Fibroblast of peridontal ligament (primary cell): ENCODE data around the gene RNF39.

ENCODE experiments used
- DNase-seq: peaks from one replicate; pipeline ENCODE4 v3.0.0-alpha.2; 2010; ENCODE audit errors: extremely low read depth

Gene RNF39

DNA sequence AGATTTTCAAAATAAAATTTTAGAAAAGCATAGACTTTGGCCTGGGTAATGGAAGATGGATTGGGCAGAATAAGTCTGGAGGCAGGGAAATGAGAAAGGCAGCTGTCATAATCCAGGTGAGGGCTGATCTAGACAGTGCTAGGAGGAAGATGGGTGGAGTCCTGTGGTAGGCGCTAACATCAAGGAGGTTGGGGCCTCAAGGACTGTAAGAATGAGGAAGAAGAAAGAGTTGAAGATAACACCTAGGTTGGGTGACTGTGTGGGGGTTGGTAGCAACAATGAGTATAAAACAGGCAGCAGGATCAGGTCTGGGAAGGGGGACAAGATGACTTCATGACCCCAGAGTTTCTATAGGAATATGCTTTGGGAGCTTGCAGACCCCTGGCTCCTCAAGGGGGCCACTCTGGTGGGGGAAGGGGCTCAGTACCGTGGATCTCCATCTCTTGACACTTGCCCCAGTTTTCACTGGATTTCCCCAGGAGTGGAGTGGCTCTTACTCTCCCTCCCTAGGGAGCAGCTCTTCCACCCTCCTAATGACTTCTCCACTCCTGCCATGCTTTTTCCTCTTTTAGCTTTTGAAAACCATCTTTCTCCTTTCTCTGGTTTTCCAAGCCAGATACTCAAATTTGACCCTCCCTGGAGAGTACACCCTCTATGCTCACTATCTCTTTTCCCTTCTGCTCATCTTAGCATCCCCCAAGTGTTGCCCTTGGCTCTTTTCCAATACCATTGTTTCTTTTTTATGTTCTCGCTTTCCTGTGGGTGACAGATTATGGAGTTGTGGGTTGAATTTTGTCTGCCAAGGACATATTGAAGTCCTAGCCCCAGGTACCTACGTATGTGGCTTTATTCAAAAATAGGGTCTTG, 22.6 kb upstream of the RNF39 start:
- no peak for DNase-seq

DNA sequence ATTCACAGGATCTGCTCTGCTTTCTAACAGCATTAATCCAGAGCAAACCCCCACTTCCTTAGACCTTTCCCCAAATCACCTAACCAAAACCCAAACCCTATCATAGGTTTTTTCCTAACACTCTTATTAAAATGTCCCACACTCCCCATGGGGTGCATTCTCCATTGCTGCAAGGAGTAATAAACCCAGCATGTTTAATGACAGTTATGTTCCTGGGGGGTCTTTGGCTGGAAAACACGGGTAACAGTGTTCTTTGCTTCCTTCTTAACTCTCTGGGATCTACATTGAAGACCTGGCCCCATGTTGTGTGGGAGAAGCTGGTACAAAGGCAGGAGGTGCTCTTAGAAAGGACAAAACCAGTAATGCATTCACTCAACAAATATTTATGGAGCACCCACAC, 21.3 kb upstream of the RNF39 start:
- DNase-seq, result no peak

DNA sequence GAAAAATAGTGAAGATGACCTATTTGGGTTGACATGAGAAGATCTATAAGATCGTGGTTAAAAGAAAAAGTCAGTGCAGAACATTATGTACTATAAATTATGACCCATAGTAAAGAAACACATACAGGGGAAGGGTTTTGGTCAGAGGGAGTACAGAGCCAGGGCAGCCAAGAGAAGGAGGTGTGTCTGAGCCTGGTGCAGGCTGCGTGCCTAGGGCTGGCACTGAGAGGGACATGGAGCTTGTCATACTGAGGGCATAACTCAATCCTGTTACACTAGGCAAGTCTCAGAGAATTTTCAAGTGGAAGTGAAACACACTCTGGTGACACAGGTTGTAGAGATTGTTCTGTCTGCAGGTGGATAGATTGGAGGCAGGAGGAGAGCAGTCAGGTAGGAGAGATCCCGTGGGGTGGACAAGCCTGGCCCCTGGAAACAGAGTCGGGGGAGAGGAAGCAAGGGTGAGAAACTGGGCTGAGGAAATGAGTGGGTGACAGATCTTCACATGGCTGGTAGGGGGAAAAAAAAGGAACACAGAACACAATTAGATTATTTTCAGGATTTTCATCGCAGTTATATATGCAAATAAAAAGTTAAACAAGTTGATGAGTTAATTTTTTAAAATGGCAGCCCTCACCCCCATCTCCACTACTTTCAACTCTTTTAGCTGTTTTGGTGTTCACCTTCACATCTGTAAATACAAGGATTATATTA, 18.5 kb upstream of the RNF39 start:
- no peak for DNase-seq

DNA sequence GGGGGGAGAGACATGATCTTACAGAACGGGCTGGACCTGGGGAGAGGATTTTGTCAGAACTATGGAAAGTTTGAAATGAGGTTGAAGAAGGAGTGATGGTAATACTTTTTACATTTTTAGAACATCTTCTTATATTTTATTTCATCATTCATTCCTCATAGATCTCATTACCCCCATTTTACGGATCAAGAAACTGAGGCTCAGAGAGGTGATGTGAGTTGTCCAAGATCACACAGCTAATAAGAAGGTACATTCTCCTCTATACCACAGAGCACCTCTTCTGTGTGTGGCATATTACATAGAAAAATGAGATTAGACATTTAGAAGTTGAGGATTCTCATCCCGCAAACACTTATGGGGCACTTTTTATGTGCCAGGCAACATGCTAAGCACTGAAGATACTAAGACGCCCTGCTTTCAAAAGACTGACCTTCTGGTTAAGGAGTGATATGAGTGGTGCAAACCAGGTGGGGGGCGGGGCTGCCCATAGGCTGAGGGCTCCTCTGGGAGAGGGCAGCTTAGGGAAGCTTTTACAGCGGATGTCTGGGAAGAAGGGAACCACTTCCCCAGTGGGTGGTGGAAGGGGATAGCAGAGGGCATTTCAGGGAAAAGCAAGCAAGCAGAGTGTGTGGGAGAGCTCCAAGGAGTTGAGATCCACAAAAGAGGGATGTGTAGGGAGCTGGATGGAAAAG, 17.4 kb upstream of the RNF39 start:
- no peak for DNase-seq

DNA sequence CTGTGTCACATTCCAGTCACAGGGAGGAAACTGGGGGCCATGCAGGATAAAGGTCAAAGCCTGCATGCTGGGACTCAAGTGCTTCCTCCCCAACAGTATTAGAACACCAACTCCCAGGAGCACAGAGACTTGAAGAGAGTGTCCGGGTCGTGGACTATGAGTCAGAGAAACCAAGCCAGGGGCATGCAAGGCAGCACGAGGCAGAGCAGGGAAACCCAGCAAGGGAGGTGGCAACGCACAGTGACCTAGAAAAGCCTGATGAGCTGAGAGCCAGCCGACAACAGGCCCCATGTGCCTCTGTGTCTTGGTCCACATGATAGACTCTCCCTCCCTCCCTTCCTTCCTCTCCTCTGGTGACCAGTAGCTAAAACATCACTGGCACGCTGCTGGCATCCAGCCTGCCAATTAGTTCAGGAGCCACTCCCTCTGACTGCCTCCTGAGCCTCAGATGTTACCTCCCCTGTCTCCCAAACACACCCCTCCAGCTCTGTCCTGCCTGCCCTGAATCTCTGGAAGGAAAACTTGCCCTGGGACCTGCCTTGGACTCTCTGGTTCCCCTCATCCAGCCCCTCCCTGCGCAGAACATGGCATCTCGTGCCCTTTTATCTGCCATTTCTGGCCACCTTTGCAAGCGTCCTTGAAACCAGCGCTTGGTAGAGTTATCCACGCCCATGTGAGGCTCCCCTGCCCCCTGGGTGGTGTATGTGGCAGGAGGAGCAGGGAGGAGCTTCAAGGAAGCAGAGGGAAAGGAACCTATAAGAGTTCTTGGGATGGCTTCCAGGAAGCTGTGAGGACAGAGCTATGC, 16.2 kb upstream of the RNF39 start:
- DNase-seq, result peak; percentile 63

DNA sequence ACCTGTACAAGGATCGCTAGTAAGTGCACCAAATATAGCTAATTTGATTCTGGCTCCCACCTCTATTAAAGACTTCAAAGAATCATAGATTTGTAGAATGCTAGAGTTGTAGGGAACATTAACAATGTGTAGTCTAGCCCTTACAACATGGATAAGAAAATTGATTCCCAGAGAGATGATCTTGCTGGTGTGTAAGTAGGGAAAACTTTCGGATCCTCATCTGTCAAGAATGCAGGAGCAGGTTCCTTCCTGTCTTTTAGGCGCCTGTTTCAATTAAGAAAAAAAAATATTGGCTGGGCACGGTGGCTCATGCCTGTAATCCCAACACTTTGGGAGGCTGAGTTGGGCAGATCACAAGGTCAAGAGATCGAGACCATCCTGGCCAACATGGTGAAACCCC, 12.3 kb upstream of the RNF39 start:
- DNase-seq, result no peak

DNA sequence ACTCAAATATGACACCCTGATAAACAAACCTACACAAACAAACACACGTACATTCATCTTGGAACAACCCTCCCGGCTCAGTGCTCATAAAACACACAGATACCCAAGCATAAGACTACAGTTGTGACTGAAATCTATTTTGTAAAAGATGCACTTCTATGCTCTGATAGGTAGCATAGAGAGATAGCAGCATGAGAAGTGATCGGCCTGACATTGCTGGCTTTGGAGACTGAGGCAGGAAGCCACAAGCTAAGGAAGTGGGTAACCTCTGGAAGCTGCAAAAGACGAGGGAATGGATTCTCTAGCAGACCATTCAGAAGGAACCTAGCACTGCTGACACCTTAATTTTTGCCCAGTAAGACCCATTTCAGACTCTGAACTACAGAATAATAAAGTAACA, 1.6 kb upstream of the RNF39 start:
- DNase-seq, result no peak

DNA sequence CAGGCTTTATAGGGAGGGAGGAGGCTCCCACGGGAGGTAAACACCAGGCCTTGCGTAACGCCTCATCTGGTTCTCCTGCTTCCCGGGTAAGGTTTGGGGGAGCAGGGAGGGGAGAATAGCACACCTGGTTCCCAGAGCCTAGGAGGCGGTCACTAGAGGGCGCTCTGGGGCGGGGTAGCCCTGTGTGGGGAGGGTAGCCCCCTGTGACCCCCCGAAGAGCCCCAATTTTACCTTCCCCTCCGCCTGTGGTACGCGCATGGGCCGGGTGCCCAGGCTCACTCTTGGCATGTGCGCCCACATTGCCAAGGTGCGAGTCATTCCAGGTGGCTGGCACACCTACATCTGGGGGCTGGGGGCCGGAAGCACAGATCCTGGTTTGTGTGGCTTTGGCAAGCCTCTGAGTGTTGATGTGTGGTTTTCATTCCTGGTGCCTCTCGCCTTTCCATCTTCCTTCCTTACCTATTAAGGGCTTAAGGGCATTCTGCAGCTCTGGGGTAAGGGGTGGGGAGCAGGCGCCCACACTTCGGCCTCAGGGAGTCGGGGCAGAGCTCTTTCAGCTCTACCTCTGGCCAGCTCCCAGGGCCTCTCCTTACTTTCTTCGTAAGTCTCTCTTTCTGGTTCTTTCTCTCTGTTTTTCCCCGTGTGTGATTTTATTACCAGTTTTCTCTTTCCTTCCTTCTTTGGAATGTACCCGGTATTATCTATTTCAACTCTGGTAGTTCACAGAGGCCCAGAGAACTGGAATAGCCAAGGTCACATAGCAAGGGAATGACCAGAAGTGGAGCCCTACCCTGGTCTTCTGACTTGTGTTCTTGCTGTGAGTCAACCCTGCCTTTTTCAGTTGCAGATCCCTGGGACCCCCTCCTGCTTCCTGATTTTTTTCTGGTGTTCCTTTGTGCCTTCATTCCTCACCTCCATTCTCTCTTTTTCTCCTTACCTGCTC, 492 bp upstream of the RNF39 start:
- no peak for DNase-seq

DNA sequence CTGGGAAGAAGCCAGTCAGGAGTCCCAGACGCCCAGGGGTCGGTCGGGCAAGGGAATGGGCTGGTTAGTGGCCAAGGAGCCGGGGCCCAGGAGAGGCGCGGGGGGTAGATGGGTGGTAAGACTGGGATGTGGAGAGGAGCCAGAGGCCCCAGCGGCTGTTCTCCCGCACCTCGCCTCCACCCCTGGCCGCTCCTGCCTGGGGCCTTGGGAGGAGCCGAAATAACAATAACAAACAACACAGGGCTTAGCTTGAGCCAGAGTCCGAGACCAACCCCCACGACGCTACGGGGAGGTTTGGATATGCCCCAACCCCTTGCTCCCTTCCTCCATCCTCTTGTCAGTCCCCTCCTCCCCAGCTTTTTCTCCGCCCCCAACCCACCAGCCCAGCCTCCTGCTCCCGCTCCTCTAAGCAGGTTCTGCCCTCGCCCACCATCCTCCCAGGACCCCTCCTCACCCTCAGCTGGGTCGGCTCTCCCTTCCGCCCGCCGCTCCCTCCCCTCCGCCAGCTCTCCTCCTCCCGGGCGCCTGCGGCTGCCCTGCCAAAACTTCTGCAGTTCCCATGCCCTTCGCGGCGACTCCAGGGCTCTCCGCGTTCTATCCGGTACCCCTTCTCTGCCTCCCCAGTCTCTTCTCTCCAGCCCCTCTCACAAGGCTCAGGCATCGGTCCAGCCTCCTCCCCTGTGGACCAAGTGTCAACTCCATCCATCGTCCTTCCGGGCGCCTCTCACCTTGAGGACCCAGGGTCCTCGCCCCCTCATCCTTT, 1.1 kb downstream of the RNF39 start:
- no peak for DNase-seq

DNA sequence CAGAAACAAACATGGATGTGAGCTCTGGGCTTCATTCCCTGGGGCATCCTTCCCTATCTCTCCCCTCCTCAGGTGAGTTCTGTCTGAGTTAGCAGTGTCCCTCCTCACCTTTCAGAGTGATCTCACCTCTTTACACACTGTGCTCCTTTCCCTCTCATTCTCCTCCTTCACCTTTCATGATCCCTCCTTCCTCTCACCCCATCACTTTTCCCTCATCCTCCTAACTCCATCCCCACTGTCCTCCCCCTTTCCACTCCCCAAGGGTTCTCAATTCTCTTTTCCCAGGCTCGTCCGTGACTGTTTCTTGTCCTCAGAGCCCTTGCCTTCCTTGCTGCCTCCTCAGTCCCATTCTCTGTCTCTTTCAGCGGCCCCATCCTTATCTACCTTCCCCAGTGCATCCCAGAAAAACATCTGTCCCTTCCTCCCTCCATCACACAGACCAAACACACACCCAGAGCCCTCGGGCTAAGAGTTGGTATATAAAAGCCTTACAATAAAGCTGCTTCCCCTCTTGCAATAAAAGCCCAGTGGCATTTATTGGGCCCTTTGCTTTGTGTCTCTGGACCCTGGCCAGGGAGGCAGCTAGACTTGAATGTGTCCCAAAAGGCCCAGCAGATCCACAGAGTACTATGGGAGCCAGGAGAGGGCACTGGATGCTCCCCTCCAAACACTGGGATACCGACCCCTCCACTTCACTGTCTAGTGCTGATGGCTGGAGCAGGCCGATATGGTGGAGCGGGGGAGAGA, 1.9 kb downstream of the RNF39 start:
- DNase-seq, result no peak

DNA sequence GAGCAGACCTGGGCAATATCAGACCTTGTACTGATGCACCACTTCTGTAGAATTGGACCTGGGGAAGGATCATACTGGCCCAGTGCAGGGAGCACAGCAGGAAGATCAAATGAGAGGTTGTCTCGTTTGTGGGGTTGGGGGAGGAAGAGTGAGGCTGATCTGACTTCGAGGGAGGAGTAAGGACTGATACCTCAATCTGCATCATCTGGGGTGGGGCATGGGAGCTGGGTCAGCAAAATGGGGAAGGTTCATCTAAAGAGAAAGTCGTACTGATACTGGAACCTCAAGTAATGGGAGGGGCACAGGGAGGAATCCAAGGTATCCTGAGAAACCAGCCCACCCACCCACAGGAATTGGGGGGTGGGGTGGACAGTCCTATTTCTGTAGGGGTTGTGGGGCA, 3.7 kb downstream of the RNF39 start:
- DNase-seq, result no peak

DNA sequence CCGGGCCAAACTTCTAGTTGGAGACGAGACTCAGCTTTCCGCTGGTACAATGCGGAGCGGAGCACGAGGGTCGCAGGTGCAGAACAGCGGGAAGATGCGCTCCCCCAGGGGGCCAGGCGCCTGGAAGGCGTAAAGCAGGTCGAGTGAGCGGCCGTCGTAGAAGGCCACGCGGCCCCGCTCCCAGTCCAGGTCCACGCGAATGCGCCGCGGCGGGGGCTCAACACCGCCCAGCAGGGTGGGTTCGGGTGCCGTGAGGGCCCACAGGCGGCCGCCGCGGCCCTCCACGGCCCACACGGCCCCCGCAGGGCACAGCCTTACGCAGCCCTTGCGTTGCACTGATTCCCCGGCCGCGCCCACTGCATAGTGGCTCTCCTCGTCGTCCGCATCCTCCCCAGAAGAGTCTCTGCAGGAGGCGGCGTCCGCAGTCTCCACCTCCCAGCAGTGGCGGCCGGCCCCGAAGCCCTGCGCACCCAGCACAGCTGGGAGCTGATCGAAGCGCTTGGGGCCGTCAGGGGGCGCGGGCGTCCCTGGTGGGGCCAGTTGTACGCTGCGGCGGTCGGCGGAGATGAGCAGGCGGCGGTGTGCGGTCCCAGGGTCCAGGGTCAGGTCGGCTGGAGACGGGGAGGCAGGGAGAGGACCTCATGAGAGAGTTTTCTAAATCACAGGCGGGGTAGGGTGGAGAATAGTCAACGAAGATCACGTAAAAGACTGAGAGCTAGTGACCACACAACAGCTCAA, 4.3 kb downstream of the RNF39 start:
- no peak for DNase-seq

DNA sequence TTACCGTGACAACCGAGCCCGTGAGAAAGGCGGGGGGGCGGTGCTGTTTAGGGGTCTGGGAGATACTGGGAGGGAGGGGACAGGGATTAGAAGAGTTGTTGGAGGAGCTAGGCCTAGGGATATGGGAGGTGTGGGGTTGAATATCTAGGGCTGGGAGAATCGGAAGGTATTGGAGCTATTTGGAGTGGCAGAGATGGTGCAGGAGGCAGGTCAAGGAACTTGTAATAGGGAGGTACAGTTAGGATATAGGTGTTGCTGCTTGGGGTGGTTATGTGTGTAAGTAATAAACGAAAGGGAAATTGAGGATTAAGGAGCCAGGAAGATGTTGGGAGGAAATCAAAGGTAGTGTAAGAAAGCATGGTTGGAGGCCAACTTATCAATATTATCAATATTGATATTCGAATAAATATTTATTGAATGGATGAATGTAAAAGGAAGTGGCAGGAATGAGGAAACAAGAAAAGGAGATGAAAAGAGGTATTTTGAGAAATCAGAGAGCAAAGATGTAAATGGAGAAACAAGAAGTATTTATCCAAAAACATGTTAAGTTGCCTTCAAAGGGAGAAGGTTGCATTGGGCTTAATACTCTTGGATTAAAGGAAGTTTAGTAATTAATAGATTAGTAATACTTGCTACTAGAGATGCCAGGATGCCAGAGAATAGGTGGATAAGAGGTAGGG, 8.0 kb downstream of the RNF39 start:
- no peak for DNase-seq

DNA sequence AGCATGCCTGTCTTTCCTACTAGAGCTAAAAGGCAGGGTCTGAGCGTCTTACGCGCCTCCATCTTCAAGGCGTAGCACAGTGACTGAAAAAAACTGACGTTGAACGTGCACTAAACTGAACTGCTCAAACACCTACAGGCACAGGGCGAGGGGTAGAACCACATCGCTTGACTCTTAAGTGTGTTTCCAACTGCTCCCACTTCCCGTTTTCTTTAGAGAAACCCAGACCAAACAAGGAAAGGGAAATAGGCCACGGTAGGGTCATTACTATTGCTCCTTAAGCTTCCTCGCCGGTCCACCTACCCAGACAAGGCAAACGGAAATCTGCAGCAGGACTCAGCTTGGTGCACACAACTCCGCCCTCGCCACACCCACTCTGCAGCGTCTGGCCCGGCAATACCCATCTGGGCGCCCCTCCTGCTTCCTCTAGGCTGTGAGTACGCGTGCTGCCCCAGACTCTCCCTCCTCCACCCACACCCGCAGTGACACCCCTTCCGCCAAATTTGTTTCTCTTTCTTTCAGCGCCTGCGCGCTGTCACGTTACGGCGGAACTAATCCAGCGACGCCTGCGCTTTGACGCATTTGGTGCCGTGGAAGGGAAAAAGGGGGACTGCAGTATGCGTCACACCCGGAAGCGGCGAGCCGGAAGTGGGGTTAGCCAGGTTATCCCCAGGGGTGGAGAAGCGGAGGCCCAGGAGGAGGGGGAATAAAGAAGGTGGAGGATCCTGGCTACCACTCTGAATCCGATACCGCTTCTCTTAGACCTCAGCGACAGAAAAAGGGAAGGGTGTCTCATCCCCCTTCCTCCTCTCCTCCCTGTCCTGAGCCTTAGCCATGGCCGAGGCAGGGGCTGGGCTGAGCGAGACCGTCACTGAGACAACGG, 8.8 kb downstream of the RNF39 start, which contains the start of gene PPP1R11:
PPP1R11 (plus strand) TSS at position 622 of the 883 bp plus-strand sequence; CDS start at position 835, 213 bp downstream.
- DNase-seq, result peak; percentile 99

DNA sequence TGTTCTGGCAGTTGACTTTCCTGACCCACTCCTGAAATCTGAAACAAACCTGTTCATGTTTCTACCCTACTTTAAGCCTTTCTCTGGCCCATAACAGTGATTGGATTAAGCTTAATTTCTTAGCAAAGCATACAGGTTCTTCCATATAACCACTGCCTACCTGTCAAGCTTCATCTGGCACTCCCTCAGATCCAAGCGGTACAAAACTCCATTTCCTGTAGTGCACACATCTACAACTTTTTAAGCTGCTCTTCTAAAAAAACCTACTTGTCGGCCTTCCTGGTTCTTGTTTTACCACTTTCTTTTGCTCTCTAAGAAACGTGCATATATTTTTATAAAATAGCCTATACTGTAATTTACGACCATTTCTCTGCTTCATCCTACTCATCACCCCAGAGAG, 9.5 kb downstream of the RNF39 start:
- DNase-seq, result no peak

DNA sequence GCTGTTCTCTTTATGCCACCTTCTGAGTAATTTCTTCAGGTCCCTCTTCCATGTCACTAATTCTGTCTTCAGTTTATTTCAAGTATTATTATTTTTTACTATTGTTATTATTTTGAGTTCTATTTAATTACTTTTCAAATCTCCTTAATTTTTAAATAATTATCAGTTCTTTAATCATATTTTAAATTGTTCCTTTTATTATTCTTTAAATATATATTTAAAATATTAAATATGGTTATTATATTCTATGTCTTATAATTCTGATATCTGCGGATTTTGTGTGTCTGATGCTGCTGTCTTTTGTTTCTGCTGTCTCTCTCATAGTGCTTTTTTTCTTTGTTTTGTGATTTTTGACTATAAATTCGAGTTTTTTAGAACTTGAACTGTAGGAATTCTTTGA, 12.3 kb downstream of the RNF39 start:
- no peak for DNase-seq
